Heart right ventricle (tissue), 16 donors: ENCODE data around the gene PRAMEF20. TPM values are rescaled to one million over a fixed set of nuclear protein-coding genes. Genes with fewer than 3 reads are reported as not detected.

Experiments
- ATAC-seq, 8 donors: fragments of 200-7000 bp; cut with Tn5 transposase; one replicate each; pipeline ENCODE4 v1.9.1; 2020; ENCODE audit warnings: mild to moderate bottlenecking in 8 of 8, moderate library complexity in 8 of 8, moderate number of reproducible peaks in 1 of 8
- DNase-seq, 2 donors: peaks; one replicate each; pipeline ENCODE4 v3.0.0-alpha.2; 2020
- H3K27ac ChIP-seq, 10 donors: fragments of 200-600 bp; sonication (generic) in 2 of 10; one replicate each; pipeline versions ENCODE4 v1.5.0 to v1.8.0; 2020 to 2022; ENCODE audit warnings: mild to moderate bottlenecking in 3 of 10
- H3K27me3 ChIP-seq, 7 donors: fragments of 200-600 bp; one replicate each; pipeline ENCODE4 v1.8.0; 2021 to 2022; ENCODE audit warnings: mild to moderate bottlenecking in 2 of 7
- H3K36me3 ChIP-seq, 9 donors: fragments of 200-600 bp; sonication (generic) in 1 of 9; one replicate each; pipeline versions ENCODE4 v1.5.0 to v1.8.0; 2020 to 2022; ENCODE audit warnings: mild to moderate bottlenecking in 2 of 9
- H3K4me1 ChIP-seq, 9 donors: fragments of 200-600 bp; sonication (generic) in 1 of 9; one replicate each; pipeline versions ENCODE4 v1.5.0 to v1.8.0; 2020 to 2022; ENCODE audit warnings: mild to moderate bottlenecking in 4 of 9
- H3K4me3 ChIP-seq, 10 donors: fragments of 200-600 bp; sonication (generic) in 2 of 10; one replicate each; pipeline versions ENCODE4 v1.5.0 to v1.8.0; 2020 to 2022; ENCODE audit warnings: mild to moderate bottlenecking in 7 of 10, moderate library complexity in 2 of 10
- H3K9me3 ChIP-seq, 11 donors: fragments of 200-600 bp in 10 of 11; sonication (generic) in 2 of 11; one replicate each; pipeline versions ENCODE4 v1.5.0 to v1.8.0; 2013 to 2022; ENCODE audit warnings: mild to moderate bottlenecking in 2 of 11, control low read depth in 1 of 11, moderate library complexity in 1 of 11
- WGBS, 2 donors: extraction: QIAGEN DNeasy Blood & Tissue Kit; methylation state at CpG; one replicate each; pipeline ENCODE4 v1.1.7; 2013; ENCODE audit warnings: inconsistent platforms in 1 of 2; 5-methylcytosine and 5-hydroxymethylcytosine counted together
- intact Hi-C, 10 donors: fragments of 100-400 bp; cut with DNase I; formaldehyde crosslinking; loops; one replicate each; pipeline versions ENCODE4 v1.11.1 to v1.14.2; 2022
- polyA plus RNA-seq, 2 donors: library from polyadenylated mRNA; stranded (reverse); fragments of 200-250 nt; gene quantifications; one replicate each; pipeline ENCODE4 v1.2.3, GENCODE V29; 2013
- total RNA-seq, 10 donors: library from RNA; stranded (reverse); fragmentation: NEBNext Ultra II Directional in 3 of 10; extraction: Animal tissue kit (Norgen Biotek cat#: 25700) in 3 of 10; gene quantifications; one replicate each; pipeline versions ENCODE4 v1.2.1 to v1.2.4, GENCODE V29; 2021 to 2023
- TF ChIP-seq, protein P1 (sequence below), 9 donors: fragments of 200-600 bp; sonication (generic) in 2 of 9; IDR thresholded peaks; one replicate each; pipeline versions ENCODE4 v1.5.0 to v1.8.0; 2021 to 2022; ENCODE audit warnings: antibody characterized with exemption in 9 of 9, mild to moderate bottlenecking in 5 of 9, moderate library complexity in 1 of 9
- donor health status: Arrhythmogenic right ventricular cardiomyopathy.
- donor health status: ischemic (EF 13 %, LVEDD 7.1; RV severe dilation, severe dysfunction).
- donor health status: healthy with polysubstance abuse.
- donor health status: DM: no; HTN: yes; CAD: no.
- donor health status: DM: no; HTN: no; CAD: no.
- donor health status: ischemic (EF 25% LVEDD 6.9; RV normal size, moderate dysfunction).
- donor health status: ischemic (EF 25% LVEDD 5.7; RV mildly dilated, moderate dysfunction).
- donor health status: healthy.
- donor health status: DM: yes; HTN: yes; CAD: no.
- donor health status: Ischemic cardiomyopathy.
- donor health status: ischemic (EF 35%, LVEDD 5.7; RV mildly dilated, moderate dysfunction).
- donor health status: nonischemic (EF 11% LVEDD 7.7; RV severe dilation, severe dysfunction).
- donor health status: DM: yes; HTN: yes; CAD: no.
- donor health status: PGD.
- donor health status: ischemic (EF 29% LVEDD 5.4; RV normal size, mild dysfunction).
- donor health status: nonischemic (EF 23%, LVEDD 6.1; RV moderate dilation, normal function).

Gene PRAMEF20
- total and polyA plus RNA-seq, 12 donors, result not detected

DNA sequence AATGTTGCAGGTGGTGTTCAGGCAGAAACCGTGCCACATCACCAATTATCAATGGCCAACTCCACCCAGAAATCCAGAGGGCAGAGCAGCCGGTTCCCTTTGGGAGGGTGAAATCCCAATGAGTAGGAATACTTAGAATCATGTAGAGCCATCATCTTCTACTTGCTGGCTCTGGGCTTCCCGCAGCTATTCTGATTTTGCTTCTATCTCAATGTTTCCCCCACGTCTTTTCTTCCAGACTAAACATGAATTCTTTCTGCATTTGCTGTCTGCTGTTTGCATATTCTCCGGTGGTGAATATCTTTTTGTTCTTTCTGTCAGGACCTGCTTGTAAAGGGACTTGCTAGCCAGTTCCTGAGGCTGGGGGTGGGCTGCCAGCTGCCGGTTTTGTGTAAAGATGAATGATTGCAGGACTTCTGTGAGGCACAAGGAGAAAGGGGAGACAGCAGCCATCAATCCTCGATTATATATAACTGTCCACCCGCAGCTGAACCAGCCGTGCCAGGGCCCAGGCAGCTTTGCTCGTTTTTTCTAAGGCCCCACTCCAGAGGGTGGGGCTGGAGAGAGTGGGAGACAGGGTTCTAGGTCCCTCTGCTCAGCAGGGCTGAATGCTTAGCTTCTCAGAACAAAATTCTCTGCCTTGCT, 33.2 kb downstream of the PRAMEF20 start:
- no peaks in the 10 kb centered on the region for H3K9me3 ChIP-seq
- ATAC-seq (no peak), DNase-seq (no peak)
- no peaks in the 10 kb centered on the region for H3K4me1 ChIP-seq
- no peak overlapping the region for H3K4me3 ChIP-seq
- peaks cover 0 to 4% (median 0%) of the 10 kb centered on the region in 7 donors for H3K27me3 ChIP-seq
- intact Hi-C loops, result no loop called here
- TF ChIP-seq, protein P1, sequence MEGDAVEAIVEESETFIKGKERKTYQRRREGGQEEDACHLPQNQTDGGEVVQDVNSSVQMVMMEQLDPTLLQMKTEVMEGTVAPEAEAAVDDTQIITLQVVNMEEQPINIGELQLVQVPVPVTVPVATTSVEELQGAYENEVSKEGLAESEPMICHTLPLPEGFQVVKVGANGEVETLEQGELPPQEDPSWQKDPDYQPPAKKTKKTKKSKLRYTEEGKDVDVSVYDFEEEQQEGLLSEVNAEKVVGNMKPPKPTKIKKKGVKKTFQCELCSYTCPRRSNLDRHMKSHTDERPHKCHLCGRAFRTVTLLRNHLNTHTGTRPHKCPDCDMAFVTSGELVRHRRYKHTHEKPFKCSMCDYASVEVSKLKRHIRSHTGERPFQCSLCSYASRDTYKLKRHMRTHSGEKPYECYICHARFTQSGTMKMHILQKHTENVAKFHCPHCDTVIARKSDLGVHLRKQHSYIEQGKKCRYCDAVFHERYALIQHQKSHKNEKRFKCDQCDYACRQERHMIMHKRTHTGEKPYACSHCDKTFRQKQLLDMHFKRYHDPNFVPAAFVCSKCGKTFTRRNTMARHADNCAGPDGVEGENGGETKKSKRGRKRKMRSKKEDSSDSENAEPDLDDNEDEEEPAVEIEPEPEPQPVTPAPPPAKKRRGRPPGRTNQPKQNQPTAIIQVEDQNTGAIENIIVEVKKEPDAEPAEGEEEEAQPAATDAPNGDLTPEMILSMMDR (IDR thresholded peaks at IDR 0.05), result no peak
- WGBS, 2 donors, result 61 to 77% methylated on average over 10 of the region's 10 CpGs
- H3K27ac ChIP-seq, result no peak overlapping the region
- no peaks in the 10 kb centered on the region for H3K36me3 ChIP-seq

DNA sequence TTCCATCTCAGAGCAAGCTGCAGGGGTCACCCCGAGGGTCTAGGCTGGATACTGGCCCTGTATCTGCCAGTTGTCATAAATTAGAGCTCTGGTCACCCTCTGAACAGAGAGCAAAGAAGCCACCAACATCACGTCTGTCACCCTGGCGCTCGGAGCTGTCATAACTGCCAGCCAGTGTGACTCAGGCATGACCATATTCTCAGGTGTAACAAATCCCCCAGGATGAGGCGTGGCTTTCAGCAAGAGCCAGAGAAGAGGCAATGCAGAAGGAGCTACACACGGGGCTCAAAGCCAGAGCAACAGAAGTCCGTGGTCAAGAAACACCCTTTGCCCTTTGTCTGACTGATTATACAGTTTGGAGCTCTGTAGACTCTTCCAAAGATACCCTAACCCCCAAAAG, 40.0 kb downstream of the PRAMEF20 start:
- peaks cover 0 to 4% (median 0%) of the 10 kb centered on the region in 7 donors for H3K27me3 ChIP-seq
- 71 to 75% methylated on average over 7 of the region's 7 CpGs for WGBS, 2 donors
- DNase-seq (no peak), ATAC-seq (no peak)
- TF ChIP-seq, protein P1 (IDR thresholded peaks at IDR 0.05), result no peak
- H3K4me3 ChIP-seq, result no peak overlapping the region
- intact Hi-C loops, result loop anchor here in 1 of 10 donors (10.0 kb wide), 1 partner anchor 55 kb away; no protein-coding TSS in a partner anchor
- H3K9me3 ChIP-seq, result no peaks in the 10 kb centered on the region
- peaks cover 0 to 7% (median 0%) of the 10 kb centered on the region in 9 donors for H3K4me1 ChIP-seq
- no peak overlapping the region for H3K27ac ChIP-seq
- H3K36me3 ChIP-seq, result no peaks in the 10 kb centered on the region

DNA sequence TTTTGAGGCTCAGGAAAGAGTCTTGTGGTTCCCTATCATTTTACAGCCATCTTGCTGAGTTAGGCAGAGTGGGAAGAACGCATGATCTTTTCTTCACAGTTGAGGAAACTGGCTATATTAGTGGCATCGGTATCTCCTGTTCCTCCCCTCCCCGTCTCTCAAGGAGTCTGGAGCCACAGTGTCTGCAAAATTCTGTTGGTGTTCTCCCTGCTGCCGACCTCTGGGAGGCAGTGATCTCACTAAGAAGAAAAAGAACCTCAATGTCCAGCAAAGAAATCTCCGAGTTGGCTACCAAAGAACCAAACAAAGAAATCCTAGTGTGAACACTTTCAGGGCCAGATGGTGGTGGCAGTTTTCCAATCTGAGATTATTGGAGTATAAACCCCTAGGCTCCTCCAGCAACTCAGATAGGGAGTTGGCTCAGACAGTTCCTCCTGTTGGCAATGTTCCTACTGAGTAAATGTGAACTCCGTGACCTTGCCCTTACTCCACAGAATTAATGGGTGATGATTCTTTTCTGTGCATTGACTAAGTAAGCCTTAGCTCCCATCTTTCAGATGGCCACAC, 41.2 kb downstream of the PRAMEF20 start:
- H3K4me1 ChIP-seq, result peaks cover 0 to 7% (median 0%) of the 10 kb centered on the region in 9 donors
- DNase-seq (no peak), ATAC-seq (peak in 1 of 8 donors; percentile 53)
- H3K27me3 ChIP-seq, result no peaks in the 10 kb centered on the region
- H3K9me3 ChIP-seq, result no peaks in the 10 kb centered on the region
- H3K27ac ChIP-seq, result no peak overlapping the region
- intact Hi-C loops, result loop anchor here in 1 of 10 donors (10.0 kb wide), 1 partner anchor 57 kb away; no protein-coding TSS in a partner anchor
- H3K36me3 ChIP-seq, result no peaks in the 10 kb centered on the region
- H3K4me3 ChIP-seq, result no peak overlapping the region
- WGBS, 2 donors, result 31 to 43% methylated on average over 6 of the region's 6 CpGs
- TF ChIP-seq, protein P1 (IDR thresholded peaks at IDR 0.05), result no peak

DNA sequence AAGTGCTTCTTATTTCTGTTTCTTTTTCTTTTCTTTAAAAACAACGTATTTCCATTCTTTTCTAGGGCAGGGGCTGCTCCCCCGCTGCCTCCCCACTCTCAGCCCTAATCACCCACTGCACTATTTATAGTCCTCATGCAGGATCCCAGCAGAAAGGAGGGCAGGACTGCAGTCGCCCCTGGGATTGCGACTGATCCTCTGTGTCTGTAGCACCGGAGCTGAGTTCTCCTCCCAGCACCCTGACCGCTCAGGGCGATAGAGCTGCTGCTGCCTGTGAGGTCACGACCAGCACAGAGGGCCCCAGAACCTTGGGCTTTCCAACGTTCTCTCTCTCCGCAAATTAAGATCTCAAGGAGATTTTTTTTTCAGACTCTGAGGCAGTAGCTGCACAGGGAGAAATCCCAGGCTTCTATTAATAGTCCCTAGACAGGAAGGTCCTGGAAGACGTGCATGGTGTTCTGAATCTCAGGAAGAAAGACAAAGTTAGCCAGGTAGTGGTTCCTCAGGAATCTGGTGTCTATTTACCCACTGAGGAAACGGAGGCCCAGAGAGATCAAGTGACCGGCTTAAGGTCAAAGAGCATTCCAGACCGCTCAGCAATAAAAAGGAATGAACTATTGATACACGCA, 46.8 kb downstream of the PRAMEF20 start:
- WGBS, 2 donors, result 36 to 49% methylated on average over 15 of the region's 15 CpGs

More for the DNA sequence above, 46.8 kb downstream of the PRAMEF20 start:
- Histone ChIP-seq H3K4me3 (peak overlapping the region in 4 of 10 donors; percentile 1 to 15 (median 8)), H3K9me3 (no peaks in the 10 kb centered on the region), H3K36me3 (no peaks in the 10 kb centered on the region), H3K27me3 (no peaks in the 10 kb centered on the region), H3K4me1 (peaks cover 0 to 5% (median 0%) of the 10 kb centered on the region in 9 donors), H3K27ac (peak overlapping the region in 1 of 10 donors; percentile 13)
- ATAC-seq (peak in 5 of 8 donors; percentile 58 to 74 (median 64)), DNase-seq (peak in 1 of 2 donors; percentile 14)
- intact Hi-C loops, result loop anchor here in 1 of 10 donors (10.0 kb wide), 1 partner anchor 62 kb away; no protein-coding TSS in a partner anchor
- TF ChIP-seq, protein P1 (IDR thresholded peaks at IDR 0.05), result no peak
